Measurements from ENCODE around the gene CBR1.

DNA sequence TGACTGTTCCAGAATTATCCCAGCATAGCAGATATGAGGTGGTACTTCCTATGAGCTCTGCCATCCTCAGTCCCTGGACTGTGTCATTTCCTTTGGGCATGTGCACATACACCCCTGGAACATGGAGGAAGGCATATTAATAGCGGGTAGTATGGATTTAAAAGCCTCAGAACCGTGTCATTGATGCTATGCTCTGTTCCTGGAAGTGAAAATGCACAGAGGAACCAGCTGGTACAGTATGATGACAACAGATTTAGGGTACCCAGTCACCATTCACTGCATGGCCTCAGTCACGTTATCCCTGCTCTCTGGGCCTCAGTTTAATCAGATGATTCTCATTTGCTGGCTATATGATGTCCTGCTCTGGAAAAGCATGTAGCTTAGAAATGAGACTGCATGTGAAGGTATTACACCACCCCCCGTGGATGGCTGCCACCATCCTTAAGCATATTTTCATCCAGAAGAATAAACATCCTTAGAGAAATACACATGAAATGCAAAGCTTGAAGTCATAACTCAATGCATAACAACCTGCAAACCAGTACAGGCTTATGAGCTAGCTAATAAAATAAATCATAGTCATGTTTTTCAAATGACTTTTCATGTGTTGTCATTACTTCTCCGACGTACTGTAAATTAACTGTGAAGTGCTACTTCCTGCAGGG lies 47.3 kb upstream of the CBR1 start:
- no peak for TF ChIP-seq ZNF274 (IDR thresholded peaks at IDR 0.05; ENCODE audit: low read depth, low read length)
- no peak for TF ChIP-seq SUZ12 (IDR thresholded peaks at IDR 0.05; ENCODE audit: extremely low read depth, insufficient read depth, insufficient read length)
